ENCODE measurements around the gene ARHGAP42.

The ARHGAP42 gene

DNA sequence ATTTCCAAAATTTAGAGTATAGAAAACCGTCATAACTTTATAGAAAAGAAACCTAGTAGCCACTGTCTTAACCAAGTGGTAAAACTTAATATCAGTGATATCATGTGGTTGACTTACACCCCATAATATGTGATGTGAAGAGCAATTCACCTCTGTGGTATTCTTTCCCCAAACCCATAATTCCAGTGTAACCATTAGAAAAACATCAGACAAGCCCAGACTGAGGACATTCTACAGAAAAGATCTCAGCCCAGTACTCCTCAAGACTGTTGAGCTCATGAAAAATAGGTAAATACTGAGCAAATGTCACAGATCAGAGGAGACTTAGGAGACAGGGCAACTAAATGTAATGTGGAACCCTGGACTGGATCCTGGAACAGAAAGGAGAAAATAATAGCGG is 307.9 kb downstream of the ARHGAP42 start:
- TF ChIP-seq, protein P1, sequence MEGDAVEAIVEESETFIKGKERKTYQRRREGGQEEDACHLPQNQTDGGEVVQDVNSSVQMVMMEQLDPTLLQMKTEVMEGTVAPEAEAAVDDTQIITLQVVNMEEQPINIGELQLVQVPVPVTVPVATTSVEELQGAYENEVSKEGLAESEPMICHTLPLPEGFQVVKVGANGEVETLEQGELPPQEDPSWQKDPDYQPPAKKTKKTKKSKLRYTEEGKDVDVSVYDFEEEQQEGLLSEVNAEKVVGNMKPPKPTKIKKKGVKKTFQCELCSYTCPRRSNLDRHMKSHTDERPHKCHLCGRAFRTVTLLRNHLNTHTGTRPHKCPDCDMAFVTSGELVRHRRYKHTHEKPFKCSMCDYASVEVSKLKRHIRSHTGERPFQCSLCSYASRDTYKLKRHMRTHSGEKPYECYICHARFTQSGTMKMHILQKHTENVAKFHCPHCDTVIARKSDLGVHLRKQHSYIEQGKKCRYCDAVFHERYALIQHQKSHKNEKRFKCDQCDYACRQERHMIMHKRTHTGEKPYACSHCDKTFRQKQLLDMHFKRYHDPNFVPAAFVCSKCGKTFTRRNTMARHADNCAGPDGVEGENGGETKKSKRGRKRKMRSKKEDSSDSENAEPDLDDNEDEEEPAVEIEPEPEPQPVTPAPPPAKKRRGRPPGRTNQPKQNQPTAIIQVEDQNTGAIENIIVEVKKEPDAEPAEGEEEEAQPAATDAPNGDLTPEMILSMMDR (IDR thresholded peaks at IDR 0.05; ENCODE audit: insufficient read depth, low read length, poor library complexity, severe bottlenecking): no peak
- TF ChIP-seq EZH2phosphoT487 (conservative IDR thresholded peaks at IDR 0.05; ENCODE audit: low read length): no peak
- Histone ChIP-seq H3K27me3 (ENCODE audit: low read length) (no peaks in the 10 kb centered on the region), H3F3A (ENCODE audit: insufficient read depth) (no peaks in the 10 kb centered on the region), H3K4me3 (ENCODE audit: insufficient read depth, low read length, poor library complexity, severe bottlenecking) (no peak overlapping the region), H3K27ac (ENCODE audit: low read depth, low read length) (no peak overlapping the region), H3K9me2 (replicated peaks; ENCODE audit: insufficient read depth, low read length) (no peaks in the 10 kb centered on the region), H3K9ac (ENCODE audit: low read length) (no peak overlapping the region), H3K36me3 (ENCODE audit: low read length) (no peaks in the 10 kb centered on the region), H3K9me3 (ENCODE audit: insufficient read depth, low read length) (no peaks in the 10 kb centered on the region), H3K79me2 (ENCODE audit: insufficient read depth, low read length) (no peaks in the 10 kb centered on the region), H3K4me2 (ENCODE audit: low read depth, low read length, poor library complexity, severe bottlenecking) (no peak overlapping the region), H2AFZ (ENCODE audit: low read depth, low read length, severe bottlenecking) (no peak overlapping the region), H4K20me1 (ENCODE audit: low read depth, low read length) (no peaks in the 10 kb centered on the region)

DNA sequence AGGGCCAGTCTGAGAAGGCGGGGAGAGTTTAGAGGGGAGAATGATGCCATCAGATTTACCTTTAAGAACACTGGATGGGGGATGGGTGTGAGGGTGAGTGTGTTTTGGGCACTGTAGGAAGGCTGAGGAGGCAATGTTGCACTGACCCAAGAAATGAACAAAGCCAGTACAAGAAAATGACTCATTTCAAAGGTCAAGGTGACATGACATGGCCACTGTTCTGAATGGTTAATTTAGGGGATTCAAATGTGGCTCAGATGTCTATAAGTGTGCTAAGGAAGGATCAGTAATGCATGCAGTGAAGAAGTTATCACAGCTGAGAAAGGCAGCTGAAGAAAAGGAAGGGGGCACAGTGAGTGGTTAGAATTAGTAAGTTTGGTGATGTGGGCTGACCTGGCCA is 312.7 kb downstream of the ARHGAP42 start:
- no peaks in the 10 kb centered on the region for H3F3A ChIP-seq (ENCODE audit: insufficient read depth)
- H3K9ac ChIP-seq (ENCODE audit: low read length): no peak overlapping the region
- no peak overlapping the region for H3K4me2 ChIP-seq (ENCODE audit: low read depth, low read length, poor library complexity, severe bottlenecking)
- no peaks in the 10 kb centered on the region for H3K9me3 ChIP-seq (ENCODE audit: insufficient read depth, low read length)
- no peak overlapping the region for H2AFZ ChIP-seq (ENCODE audit: low read depth, low read length, severe bottlenecking)
- no peaks in the 10 kb centered on the region for H3K79me2 ChIP-seq (ENCODE audit: insufficient read depth, low read length)
- H3K9me2 ChIP-seq (replicated peaks; ENCODE audit: insufficient read depth, low read length): no peaks in the 10 kb centered on the region
- H4K20me1 ChIP-seq (ENCODE audit: low read depth, low read length): no peaks in the 10 kb centered on the region
- no peak overlapping the region for H3K4me3 ChIP-seq (ENCODE audit: insufficient read depth, low read length, poor library complexity, severe bottlenecking)
- no peak overlapping the region for H3K27ac ChIP-seq (ENCODE audit: low read depth, low read length)
- TF ChIP-seq, protein P1 (IDR thresholded peaks at IDR 0.05; ENCODE audit: insufficient read depth, low read length, poor library complexity, severe bottlenecking): no peak
- no peak for TF ChIP-seq EZH2phosphoT487 (conservative IDR thresholded peaks at IDR 0.05; ENCODE audit: low read length)
- no peaks in the 10 kb centered on the region for H3K36me3 ChIP-seq (ENCODE audit: low read length)
- no peaks in the 10 kb centered on the region for H3K27me3 ChIP-seq (ENCODE audit: low read length)

DNA sequence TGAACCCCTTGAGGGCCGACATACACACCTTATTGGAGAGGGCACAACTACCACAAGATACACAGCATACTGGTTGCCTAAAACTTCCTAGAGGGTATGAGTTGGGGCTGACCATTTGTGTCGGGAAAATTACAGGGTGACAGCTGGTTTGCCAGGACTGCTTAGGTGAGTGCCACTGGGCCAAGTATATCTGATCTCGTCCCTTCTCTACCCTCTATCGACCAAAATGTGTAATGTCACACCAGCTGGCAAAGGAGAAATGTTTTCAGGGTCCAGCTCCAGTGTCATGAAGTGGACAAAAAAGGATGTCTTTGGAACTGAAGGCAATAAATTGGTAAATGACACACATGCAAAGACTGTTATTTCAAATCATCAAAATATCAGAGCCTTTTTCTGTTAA is 316.4 kb downstream of the ARHGAP42 start:
- no peak overlapping the region for H3K4me3 ChIP-seq (ENCODE audit: insufficient read depth, low read length, poor library complexity, severe bottlenecking)
- no peak overlapping the region for H3K9ac ChIP-seq (ENCODE audit: low read length)
- no peaks in the 10 kb centered on the region for H3K79me2 ChIP-seq (ENCODE audit: insufficient read depth, low read length)
- H3K27me3 ChIP-seq (ENCODE audit: low read length): no peaks in the 10 kb centered on the region
- H3K27ac ChIP-seq (ENCODE audit: low read depth, low read length): no peak overlapping the region
- no peaks in the 10 kb centered on the region for H4K20me1 ChIP-seq (ENCODE audit: low read depth, low read length)
- no peak overlapping the region for H3K4me2 ChIP-seq (ENCODE audit: low read depth, low read length, poor library complexity, severe bottlenecking)
- H2AFZ ChIP-seq (ENCODE audit: low read depth, low read length, severe bottlenecking): no peak overlapping the region
- H3F3A ChIP-seq (ENCODE audit: insufficient read depth): no peaks in the 10 kb centered on the region
- no peaks in the 10 kb centered on the region for H3K9me2 ChIP-seq (replicated peaks; ENCODE audit: insufficient read depth, low read length)
- no peak for TF ChIP-seq EZH2phosphoT487 (conservative IDR thresholded peaks at IDR 0.05; ENCODE audit: low read length)
- TF ChIP-seq, protein P1 (IDR thresholded peaks at IDR 0.05; ENCODE audit: insufficient read depth, low read length, poor library complexity, severe bottlenecking): no peak
- H3K9me3 ChIP-seq (ENCODE audit: insufficient read depth, low read length): no peaks in the 10 kb centered on the region
- H3K36me3 ChIP-seq (ENCODE audit: low read length): no peaks in the 10 kb centered on the region

All from SU-DHL-6 (cell line).